BLaER1 (cell line): ENCODE results near the gene FAM193B.

Source experiments
- H3K27ac ChIP-seq: shearing (Covaris generic); formaldehyde crosslinking; 2 replicates; pipeline ENCODE4 v1.8.1; 2022
- H3K27me3 ChIP-seq: shearing (Covaris generic); formaldehyde crosslinking; 2 replicates; pipeline ENCODE4 v1.8.1; 2022
- H3K36me3 ChIP-seq: shearing (Covaris generic); formaldehyde crosslinking; 2 replicates; pipeline ENCODE4 v1.8.1; 2022
- H3K4me1 ChIP-seq: shearing (Covaris generic); formaldehyde crosslinking; 2 replicates; pipeline ENCODE4 v1.8.1; 2022
- H3K4me2 ChIP-seq: shearing (Covaris generic); formaldehyde crosslinking; 2 replicates; pipeline ENCODE4 v1.8.1; 2022
- H3K4me3 ChIP-seq: shearing (Covaris generic); formaldehyde crosslinking; 2 replicates; pipeline ENCODE4 v1.8.1; 2022
- H3K9ac ChIP-seq: shearing (Covaris generic); formaldehyde crosslinking; 2 replicates; pipeline ENCODE4 v1.8.1; 2022
- H3K9me3 ChIP-seq: shearing (Covaris generic); formaldehyde crosslinking; 2 replicates; pipeline ENCODE4 v1.8.1; 2022
- H4K20me1 ChIP-seq: shearing (Covaris generic); formaldehyde crosslinking; 2 replicates; pipeline ENCODE4 v1.8.1; 2022
- Cebpa-rat ChIP-seq: shearing (Covaris generic); IDR thresholded peaks from 2 replicates; pipeline ENCODE4 v1.8.1; 2022

Gene FAM193B

DNA sequence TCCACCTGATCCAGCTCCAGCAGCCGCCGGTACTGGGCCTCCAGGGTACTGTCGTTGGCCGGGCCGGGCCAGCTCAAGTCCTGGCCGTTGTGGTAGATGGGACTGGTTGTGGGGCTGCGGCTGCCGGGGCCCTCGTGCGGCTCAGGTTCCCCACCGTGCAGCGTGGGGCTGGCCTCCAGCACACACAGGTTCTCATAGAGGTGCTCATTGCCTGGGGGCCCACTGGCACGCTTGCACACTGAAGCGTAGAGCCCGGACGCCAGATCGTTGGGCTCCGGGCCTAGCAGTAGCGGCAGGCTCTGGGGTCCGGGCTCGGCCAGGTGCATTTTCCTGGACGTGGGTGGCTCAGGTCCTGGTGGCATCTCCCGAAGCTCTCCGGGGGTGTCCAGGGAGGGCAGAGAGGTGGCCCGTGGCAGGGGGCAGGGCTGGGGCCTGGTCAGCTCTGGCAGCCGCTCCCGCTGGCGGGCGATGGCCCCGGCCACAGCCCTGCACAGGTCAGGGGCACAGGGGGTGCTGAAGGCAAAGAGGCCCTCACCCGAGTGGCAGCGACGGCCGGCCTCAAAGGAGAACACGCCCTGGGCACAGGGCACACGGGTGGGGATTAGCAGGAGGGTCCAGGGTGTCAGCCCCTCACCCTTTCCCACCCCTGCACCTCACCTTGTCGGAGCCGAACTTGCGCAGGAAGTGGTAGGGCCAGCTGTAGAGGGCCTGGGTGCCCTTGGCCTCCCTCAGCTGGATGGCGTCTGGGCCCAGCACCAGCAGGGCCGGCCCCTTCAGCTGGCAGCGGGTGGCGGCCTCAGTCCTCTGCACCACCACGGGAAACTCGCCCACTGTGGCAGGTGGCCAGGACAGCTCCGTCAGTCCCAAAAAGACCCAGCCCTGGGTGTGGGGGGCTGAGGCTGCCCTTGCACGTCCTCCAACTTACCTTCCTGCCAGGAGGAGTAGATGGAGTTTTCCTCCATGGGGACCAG, 50.0 kb downstream of the FAM193B start:
- H4K20me1 ChIP-seq = peaks cover 63% of the 10 kb centered on the region
- H3K4me3 ChIP-seq = peak overlapping the region; percentile 39; the same call in 1 of the 2 replicates
- H3K9me3 ChIP-seq = no peaks in the 10 kb centered on the region
- no peak for TF ChIP-seq Cebpa-rat
- H3K36me3 ChIP-seq = peaks cover 63% of the 10 kb centered on the region
- peak overlapping the region; percentile 71 for H3K9ac ChIP-seq
- H3K4me2 ChIP-seq = peak overlapping the region; percentile 98
- peaks cover 83% of the 10 kb centered on the region for H3K4me1 ChIP-seq
- no peaks in the 10 kb centered on the region for H3K27me3 ChIP-seq
- peak overlapping the region; percentile 72 for H3K27ac ChIP-seq

DNA sequence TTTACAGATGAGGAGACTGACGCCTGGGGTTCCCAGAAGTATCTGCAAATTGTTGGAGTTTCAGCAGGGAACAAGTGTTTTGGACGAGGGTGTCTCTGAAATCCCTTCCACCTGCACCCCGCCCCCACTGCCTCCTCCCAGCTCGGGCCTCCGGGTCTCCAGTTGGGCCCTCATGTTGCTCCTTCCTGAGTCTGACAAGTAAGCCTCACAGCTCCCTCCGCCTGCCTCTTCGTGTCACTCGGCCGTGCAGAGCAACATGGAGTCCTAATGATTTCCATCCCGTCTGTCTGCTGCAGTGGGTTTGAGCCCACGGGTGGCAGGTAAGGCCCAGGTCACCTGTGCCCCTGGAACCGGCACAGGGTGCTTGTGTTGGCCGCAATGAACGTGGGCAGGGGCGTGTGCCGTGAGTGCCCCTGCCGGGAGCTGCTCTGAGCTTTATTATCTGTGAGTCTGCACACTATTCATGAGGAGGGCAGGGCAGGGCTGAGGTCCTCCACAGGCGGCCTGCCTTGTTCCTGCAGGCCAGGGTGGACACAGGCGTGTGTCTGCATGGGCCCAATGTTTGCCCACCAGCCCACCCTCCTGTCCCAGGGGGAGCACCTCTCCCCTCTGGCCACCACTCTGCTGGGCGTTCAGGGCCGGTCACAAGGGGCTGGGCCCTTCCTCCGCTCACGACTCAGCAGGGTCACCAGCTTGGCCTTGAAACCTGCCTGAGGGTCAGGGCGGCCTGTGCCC, 50.8 kb downstream of the FAM193B start:
- Histone ChIP-seq H4K20me1 (peaks cover 63% of the 10 kb centered on the region), H3K4me1 (peaks cover 91% of the 10 kb centered on the region), H3K27me3 (no peaks in the 10 kb centered on the region), H3K9me3 (no peaks in the 10 kb centered on the region), H3K4me3 (peak overlapping the region; percentile 28; the same call in 1 of the 2 replicates), H3K9ac (peak overlapping the region; percentile 71), H3K4me2 (peak overlapping the region; percentile 98), H3K36me3 (peaks cover 61% of the 10 kb centered on the region), H3K27ac (peak overlapping the region; percentile 72)
- no peak for TF ChIP-seq Cebpa-rat

DNA sequence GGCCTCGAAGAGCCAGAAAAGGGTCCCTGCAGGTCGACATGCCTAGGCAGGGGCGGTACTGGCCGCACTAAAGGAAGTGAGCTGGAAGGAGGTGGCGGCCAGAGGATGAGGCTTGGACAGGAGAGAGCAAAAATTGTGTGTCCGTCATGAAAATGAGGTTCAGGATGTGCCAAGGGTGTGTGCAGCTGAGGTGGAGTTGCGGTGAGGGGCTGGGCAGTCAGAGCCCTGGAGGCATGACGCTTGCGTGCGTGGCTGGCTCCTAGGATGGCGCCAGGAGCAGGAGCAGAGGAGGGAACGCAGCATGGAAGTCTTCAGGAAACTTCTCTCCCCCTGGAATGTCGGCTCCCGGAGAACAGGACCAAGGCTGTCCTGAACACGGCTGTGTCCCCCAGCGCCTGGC, 51.5 kb downstream of the FAM193B start:
- Histone ChIP-seq H3K4me1 (peaks cover 98% of the 10 kb centered on the region), H3K4me3 (peak overlapping the region; percentile 28; the same call in 1 of the 2 replicates), H3K9ac (peak overlapping the region; percentile 71), H3K9me3 (no peaks in the 10 kb centered on the region), H3K36me3 (peaks cover 55% of the 10 kb centered on the region), H3K4me2 (peak overlapping the region; percentile 98), H3K27ac (peak overlapping the region; percentile 72), H4K20me1 (peaks cover 63% of the 10 kb centered on the region), H3K27me3 (no peaks in the 10 kb centered on the region)
- no peak for TF ChIP-seq Cebpa-rat

DNA sequence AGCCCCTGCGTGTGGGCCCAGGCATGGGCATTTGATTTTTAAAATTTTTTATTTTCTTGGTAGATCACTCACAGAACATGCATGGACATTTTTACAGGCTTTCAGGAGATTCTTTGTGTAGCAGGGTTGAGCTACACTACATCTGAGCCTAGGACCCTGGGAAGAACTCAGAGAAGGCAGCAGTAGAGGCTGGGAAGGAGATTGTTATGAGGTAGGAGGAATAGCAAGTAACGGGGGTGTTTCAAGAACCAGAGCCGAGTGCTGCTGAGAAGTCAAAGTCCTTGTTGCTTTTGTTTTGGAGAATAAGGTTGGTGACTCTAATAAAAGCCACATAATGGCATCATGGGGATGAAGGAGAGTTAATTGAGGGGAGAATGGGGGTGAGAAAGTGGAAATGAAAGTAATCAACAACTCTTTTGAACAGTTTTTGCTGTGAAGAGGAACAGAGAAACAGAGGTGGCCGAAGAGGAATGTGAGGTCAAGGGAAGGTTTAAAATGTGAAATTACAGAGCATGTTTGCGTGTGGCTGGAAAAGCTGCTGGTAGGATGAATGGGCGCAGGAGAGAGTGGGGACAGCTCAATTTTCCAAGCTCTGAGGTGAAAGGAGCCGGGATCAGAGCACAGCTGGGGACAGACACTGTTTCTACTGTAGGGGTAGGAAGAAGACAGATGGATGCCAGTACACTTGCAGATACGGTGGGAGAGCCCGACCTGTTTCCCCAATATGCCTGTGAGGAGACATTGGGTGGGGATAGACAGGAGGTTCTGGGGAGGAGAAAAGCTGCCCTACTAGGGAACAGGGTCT, 52.3 kb downstream of the FAM193B start:
- Histone ChIP-seq H3K27me3 (no peaks in the 10 kb centered on the region), H3K4me3 (peak overlapping the region; percentile 28; the same call in 1 of the 2 replicates), H3K9ac (peak overlapping the region; percentile 71), H3K4me2 (peak overlapping the region; percentile 98), H3K36me3 (peaks cover 47% of the 10 kb centered on the region), H3K4me1 (peaks cover 93% of the 10 kb centered on the region), H4K20me1 (peaks cover 64% of the 10 kb centered on the region), H3K9me3 (no peaks in the 10 kb centered on the region), H3K27ac (peak overlapping the region; percentile 72)
- no peak for TF ChIP-seq Cebpa-rat

DNA sequence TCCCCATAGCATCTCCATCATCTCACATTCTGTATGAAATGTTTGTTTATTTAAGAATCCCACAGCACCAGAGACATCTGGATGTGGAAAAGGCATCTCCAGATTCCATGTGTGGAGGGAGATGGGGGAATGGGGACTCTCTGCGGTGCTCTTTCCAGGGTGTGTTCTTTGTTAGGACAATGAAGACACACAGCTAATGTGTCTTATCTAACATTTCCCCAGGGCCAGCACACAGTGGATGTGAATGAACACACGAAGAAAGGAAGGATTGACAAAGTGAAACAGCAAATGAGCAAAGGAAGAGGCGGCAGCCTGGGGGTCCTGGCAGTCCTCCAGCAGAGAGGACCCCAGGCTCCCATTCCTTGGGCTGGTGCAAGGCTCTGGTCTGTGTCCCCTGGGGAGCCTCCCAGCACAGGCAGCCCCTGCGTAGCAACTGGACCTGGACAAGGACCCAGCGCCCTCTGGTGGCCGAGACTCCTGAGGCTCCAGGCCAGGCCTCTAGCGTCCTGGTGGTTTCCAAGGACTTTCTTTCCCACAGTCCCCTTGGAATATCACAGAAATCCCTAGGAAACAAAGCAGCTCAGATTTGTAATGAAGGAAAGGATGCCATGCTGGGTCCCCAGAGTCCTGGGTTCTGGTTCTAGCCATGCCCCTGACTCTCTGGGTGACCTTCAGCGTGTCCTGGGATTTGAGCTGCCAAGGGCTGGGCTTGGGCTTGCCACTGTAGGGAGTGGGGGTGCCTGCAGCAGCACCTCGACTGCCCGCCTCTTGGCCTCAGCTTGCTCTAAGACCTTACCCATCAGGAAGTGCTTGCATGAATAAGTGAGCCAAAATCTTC, 53.5 kb downstream of the FAM193B start:
- Histone ChIP-seq H3K4me3 (no peak overlapping the region), H3K36me3 (peaks cover 35% of the 10 kb centered on the region), H3K4me2 (peak overlapping the region; percentile 98), H4K20me1 (peaks cover 63% of the 10 kb centered on the region), H3K4me1 (peaks cover 89% of the 10 kb centered on the region), H3K27me3 (no peaks in the 10 kb centered on the region), H3K9ac (peak overlapping the region; percentile 71), H3K27ac (peak overlapping the region; percentile 72), H3K9me3 (no peaks in the 10 kb centered on the region)
- no peak for TF ChIP-seq Cebpa-rat

DNA sequence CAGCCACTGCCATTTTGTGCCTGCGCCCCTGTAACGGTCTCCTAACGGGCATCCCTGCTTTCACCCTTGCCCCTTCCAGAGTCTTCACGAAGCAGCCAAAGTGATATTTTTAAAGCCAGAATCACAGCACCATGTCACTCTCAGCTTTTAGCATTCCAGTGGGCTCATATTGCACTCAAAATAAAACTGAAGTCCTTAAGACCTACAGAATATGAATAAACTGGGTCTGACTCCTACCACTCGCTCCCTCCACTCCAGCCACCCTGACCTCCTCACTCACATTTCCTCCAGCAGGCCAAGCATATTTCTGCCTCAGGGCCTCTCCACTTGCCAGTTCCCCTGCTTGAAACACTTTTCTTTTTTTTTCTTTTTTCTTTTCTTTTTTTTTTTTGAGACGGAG, 54.5 kb downstream of the FAM193B start:
- H3K4me2 ChIP-seq = peak overlapping the region; percentile 98
- H4K20me1 ChIP-seq = peaks cover 63% of the 10 kb centered on the region
- H3K27ac ChIP-seq = peak overlapping the region; percentile 1; the same call in 1 of the 2 replicates
- peaks cover 89% of the 10 kb centered on the region for H3K4me1 ChIP-seq
- H3K9me3 ChIP-seq = no peaks in the 10 kb centered on the region
- no peak overlapping the region for H3K4me3 ChIP-seq
- peaks cover 25% of the 10 kb centered on the region for H3K36me3 ChIP-seq
- no peaks in the 10 kb centered on the region for H3K27me3 ChIP-seq
- TF ChIP-seq Cebpa-rat = no peak
- no peak overlapping the region; the same call in 1 of the 2 replicates for H3K9ac ChIP-seq

DNA sequence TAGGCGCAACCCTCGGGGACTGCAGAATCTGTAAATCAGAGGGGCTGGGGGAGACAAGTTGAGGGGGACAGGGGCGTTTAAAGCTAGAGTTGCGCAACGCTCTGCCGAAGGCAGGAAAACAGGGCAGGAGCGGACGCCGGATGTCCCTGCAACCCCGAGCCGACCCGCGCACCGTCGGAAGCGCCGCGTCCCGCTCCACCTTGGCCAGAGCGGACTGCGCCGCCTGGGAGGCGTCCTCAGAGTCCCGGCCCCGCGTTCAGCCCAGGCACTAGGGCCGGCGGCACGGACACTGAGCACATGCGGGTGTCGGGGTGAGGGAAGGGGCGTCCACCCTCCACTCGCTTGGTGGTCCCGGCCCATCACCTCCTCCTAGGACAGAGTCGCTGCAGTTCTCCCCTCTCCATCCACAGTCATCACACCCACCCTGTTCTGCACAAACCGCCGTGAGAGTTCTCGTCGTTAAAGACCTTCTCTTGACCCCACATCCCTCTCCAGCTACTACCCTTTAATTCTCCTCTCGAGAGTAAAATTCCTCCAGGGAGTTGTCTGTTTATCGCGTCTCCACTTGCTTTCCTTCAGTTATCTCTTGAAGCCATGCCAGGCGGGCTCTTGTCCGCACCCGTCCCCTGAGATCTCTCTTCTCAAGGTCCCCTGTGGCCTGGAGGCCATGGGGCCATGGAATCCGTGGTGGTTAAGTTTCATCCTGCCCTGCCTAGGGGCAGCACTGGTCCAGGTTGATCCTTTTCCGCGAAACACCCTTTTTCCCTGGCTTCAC, 56.2 kb downstream of the FAM193B start:
- no peaks in the 10 kb centered on the region for H3K27me3 ChIP-seq
- peak overlapping the region; percentile 85 for H3K4me3 ChIP-seq
- peak overlapping the region; percentile 61 for H3K27ac ChIP-seq
- peaks cover 16% of the 10 kb centered on the region for H3K36me3 ChIP-seq
- peaks cover 89% of the 10 kb centered on the region for H3K4me1 ChIP-seq
- peak; percentile 97 for TF ChIP-seq Cebpa-rat
- peak overlapping the region; percentile 69 for H3K9ac ChIP-seq
- H3K9me3 ChIP-seq = no peaks in the 10 kb centered on the region
- peaks cover 63% of the 10 kb centered on the region for H4K20me1 ChIP-seq
- H3K4me2 ChIP-seq = peak overlapping the region; percentile 98
